ENCODE measurements around the gene CARMIL1.

The CARMIL1 gene

DNA sequence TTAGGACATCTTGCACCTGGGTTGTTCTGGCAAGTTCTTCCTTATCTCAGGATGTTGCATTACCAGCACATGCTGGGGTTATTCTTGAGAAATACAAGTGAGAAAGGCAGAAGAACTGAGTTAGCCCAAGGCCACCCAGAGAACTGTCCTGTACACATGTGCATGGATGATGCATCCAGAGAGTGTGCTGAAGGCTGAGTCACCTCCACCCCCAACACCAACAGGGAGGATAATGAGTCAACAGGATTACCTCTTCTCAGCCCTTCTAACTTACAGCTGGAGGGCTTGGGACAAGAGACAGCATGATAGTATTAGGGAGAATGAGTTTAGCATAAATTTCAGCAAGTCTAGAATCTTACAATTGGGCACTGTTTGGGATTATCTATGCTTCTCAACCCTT is 381.3 kb downstream of the CARMIL1 start:
- H3K9ac ChIP-seq (ENCODE audit: low read depth in 1 of 2, low read length in 2 of 2): no peak overlapping the region
- H3K27ac ChIP-seq (ENCODE audit: low read depth in 2 of 2, low read length in 2 of 2): no peak overlapping the region
- peaks cover 0 to 4% of the 10 kb centered on the region in 2 donors for H3K27me3 ChIP-seq (ENCODE audit: control insufficient read depth in 2 of 2, insufficient read depth in 2 of 2, low read length in 2 of 2)
- no peaks in the 10 kb centered on the region for H3K36me3 ChIP-seq (ENCODE audit: control insufficient read depth in 2 of 2, insufficient read depth in 2 of 2, low read length in 2 of 2)
- H3K4me3 ChIP-seq (ENCODE audit: low read length in 2 of 2): no peak overlapping the region
- H3K4me1 ChIP-seq (ENCODE audit: control insufficient read depth in 2 of 2, insufficient read depth in 2 of 2, low read length in 2 of 2): no peaks in the 10 kb centered on the region
- no peaks in the 10 kb centered on the region for H3K9me3 ChIP-seq (ENCODE audit: control insufficient read depth in 2 of 2, low read length in 2 of 2)

DNA sequence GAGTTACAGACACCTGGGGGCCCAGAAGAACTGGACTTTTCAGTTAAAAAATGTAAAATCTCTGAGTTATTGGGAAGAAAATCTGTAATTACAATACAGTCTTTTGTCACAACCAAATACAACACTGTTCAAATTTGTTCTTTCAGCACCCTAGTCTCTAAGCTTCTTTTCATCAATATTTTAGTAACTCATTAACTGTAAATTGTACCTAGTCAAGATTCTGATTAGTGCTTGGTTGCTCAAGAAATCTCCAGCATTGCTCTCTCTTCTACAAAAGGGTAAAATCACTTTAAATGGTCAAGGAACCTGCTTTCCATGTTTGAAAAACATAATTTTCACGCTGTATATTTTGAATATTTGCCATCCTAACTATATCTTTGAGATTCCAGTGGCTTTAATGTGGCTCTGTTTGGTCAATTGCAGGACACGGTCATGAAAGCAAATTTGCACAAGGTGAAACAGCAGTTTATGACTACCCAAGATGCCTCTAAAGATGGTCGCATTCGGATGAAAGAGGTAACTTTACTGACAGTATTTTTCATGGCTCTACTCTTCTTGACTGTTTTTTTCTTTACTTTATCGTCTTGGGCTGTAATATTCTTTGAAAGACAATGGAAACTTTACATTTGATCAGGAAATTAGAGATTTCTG is 382.1 kb downstream of the CARMIL1 start:
- Histone ChIP-seq H3K27ac (ENCODE audit: low read depth in 2 of 2, low read length in 2 of 2) (no peak overlapping the region), H3K36me3 (ENCODE audit: control insufficient read depth in 2 of 2, insufficient read depth in 2 of 2, low read length in 2 of 2) (no peaks in the 10 kb centered on the region), H3K9me3 (ENCODE audit: control insufficient read depth in 2 of 2, low read length in 2 of 2) (no peaks in the 10 kb centered on the region), H3K9ac (ENCODE audit: low read depth in 1 of 2, low read length in 2 of 2) (no peak overlapping the region), H3K4me3 (ENCODE audit: low read length in 2 of 2) (no peak overlapping the region), H3K27me3 (ENCODE audit: control insufficient read depth in 2 of 2, insufficient read depth in 2 of 2, low read length in 2 of 2) (peaks cover 0 to 4% of the 10 kb centered on the region in 2 donors), H3K4me1 (ENCODE audit: control insufficient read depth in 2 of 2, insufficient read depth in 2 of 2, low read length in 2 of 2) (no peaks in the 10 kb centered on the region)

DNA sequence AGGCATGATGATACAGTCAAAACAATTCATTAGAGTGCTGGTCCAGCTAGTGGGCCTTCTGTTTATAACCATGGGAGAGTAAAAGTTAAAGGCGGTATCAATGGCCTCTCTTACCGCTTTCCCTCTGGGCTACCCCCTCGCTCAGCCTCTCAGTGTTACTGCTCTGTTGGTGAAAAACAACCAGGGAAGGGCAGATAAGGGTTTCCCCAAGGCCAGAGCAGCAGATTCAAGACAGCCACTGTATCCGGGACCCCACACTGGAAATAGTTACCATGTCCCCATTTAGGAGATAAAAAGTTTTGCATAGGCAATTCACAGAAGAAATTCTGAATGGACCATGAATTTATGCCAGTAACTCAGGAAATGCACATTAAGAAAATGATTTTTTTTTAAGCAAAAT is 386.3 kb downstream of the CARMIL1 start:
- no peak overlapping the region for H3K9ac ChIP-seq (ENCODE audit: low read depth in 1 of 2, low read length in 2 of 2)
- no peaks in the 10 kb centered on the region for H3K4me1 ChIP-seq (ENCODE audit: control insufficient read depth in 2 of 2, insufficient read depth in 2 of 2, low read length in 2 of 2)
- H3K27ac ChIP-seq (ENCODE audit: low read depth in 2 of 2, low read length in 2 of 2): no peak overlapping the region
- peaks cover 0 to 4% of the 10 kb centered on the region in 2 donors for H3K27me3 ChIP-seq (ENCODE audit: control insufficient read depth in 2 of 2, insufficient read depth in 2 of 2, low read length in 2 of 2)
- no peak overlapping the region for H3K4me3 ChIP-seq (ENCODE audit: low read length in 2 of 2)
- H3K36me3 ChIP-seq (ENCODE audit: control insufficient read depth in 2 of 2, insufficient read depth in 2 of 2, low read length in 2 of 2): no peaks in the 10 kb centered on the region
- no peaks in the 10 kb centered on the region for H3K9me3 ChIP-seq (ENCODE audit: control insufficient read depth in 2 of 2, low read length in 2 of 2)

DNA sequence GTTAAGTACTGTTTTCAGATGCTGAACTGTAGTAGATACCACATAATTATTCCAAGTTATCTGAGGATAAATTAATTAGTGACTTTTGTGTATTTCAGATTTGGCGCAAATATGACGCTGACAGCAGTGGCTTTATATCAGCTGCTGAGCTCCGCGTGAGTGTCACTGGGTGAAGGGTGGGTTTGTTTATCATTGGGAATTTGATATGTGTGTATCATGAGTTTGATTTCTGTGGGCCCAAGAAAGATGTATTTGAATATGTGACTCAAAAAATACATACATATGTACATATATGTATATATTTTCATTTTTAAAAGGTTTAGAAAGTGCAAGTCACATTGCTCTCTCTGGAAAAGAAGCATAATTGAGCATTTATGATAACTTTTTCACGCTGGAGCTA is 390.2 kb downstream of the CARMIL1 start:
- no peaks in the 10 kb centered on the region for H3K36me3 ChIP-seq (ENCODE audit: control insufficient read depth in 2 of 2, insufficient read depth in 2 of 2, low read length in 2 of 2)
- H3K9me3 ChIP-seq (ENCODE audit: control insufficient read depth in 2 of 2, low read length in 2 of 2): no peaks in the 10 kb centered on the region
- no peaks in the 10 kb centered on the region for H3K27me3 ChIP-seq (ENCODE audit: control insufficient read depth in 2 of 2, insufficient read depth in 2 of 2, low read length in 2 of 2)
- H3K4me1 ChIP-seq (ENCODE audit: control insufficient read depth in 2 of 2, insufficient read depth in 2 of 2, low read length in 2 of 2): no peaks in the 10 kb centered on the region
- no peak overlapping the region for H3K9ac ChIP-seq (ENCODE audit: low read depth in 1 of 2, low read length in 2 of 2)
- no peak overlapping the region for H3K4me3 ChIP-seq (ENCODE audit: low read length in 2 of 2)
- H3K27ac ChIP-seq (ENCODE audit: low read depth in 2 of 2, low read length in 2 of 2): no peak overlapping the region
